Keratinocyte (primary cell): ENCODE data around the gene PPP2R5E.
A peak's percentile ranks its signal among the peaks of the same experiment; 100 is the strongest.

ENCODE experiments used
- CTCF ChIP-seq, 3 experiments: IDR thresholded peaks in 1 of 3; conservative IDR thresholded peaks in 1 of 3; optimal IDR thresholded peaks in 1 of 3; 2 replicates in 2 of 3; 3 replicates in 1 of 3; pipeline versions ENCODE3 to v1.5.1; 2011; ENCODE audit warnings: low read length in 3 of 3, mild to moderate bottlenecking in 3 of 3, moderate library complexity in 2 of 3, control low read depth in 1 of 3, inconsistent platforms in 1 of 3; ENCODE audit not compliant: insufficient read depth in 2 of 3; ENCODE audit errors: extremely low read depth in 1 of 3
- EZH2 ChIP-seq: IDR thresholded peaks from one replicate; pipeline ENCODE4 v1.6.1; 2012; ENCODE audit warnings: inconsistent platforms, mild to moderate bottlenecking, low read length, moderate library complexity

DNA sequence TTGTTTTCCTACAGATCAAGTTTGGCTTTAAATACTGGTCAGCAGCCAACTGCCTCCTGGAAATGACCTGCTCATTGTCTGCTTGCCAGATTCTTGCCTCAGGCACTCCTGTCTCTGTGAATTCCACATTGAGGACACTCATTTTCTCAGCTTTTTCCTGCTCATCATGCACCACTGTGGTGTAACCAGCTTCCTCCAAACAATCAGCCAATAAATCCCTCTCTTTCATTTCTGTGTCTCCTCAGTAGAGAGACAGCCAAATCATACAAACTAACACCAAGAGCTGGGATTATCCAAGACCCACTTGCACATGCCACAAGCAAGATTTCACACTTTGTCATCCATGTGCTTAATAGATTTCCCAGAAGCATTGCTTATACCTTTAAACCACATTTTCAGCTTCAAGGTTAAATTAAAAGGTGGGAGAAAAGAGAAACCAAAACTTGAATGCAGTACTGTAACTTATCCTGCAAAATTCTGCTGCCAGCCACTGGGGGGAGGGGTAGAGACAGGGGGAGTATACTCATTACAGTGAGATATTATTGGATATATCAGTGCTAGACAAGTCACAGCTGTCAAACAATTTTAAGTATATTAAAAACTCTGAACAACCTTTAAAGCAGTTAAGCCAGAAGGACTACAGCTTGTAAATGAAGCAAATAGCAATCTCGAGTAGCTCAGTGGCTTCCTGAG lies 105.0 kb downstream of the PPP2R5E start:
- no peak for TF ChIP-seq EZH2
- peak in 1 of 3 experiments; percentile 22 for TF ChIP-seq CTCF (optimal IDR thresholded peaks at IDR 0.05 in 1 of 3, IDR thresholded peaks at IDR 0.05 in 1 of 3, conservative IDR thresholded peaks at IDR 0.05 in 1 of 3; ENCODE audit: extremely low read depth in 1 of 3, insufficient read depth in 2 of 3, low read length in 3 of 3)
